GM12874 (cell line): ENCODE data around the gene RNF5.

Experiments used
- CTCF ChIP-seq: IDR thresholded peaks from 2 replicates; pipeline ENCODE4 v1.5.1; 2011; ENCODE audit warnings: low read depth, mild to moderate bottlenecking, control low read depth, low read length, moderate library complexity; ENCODE audit not compliant: insufficient read depth

The RNF5 gene

GRCh38 chr6:32154514-32155161, 23.6 kb upstream of the RNF5 start:
- peak; percentile 53 for TF ChIP-seq CTCF

DNA sequence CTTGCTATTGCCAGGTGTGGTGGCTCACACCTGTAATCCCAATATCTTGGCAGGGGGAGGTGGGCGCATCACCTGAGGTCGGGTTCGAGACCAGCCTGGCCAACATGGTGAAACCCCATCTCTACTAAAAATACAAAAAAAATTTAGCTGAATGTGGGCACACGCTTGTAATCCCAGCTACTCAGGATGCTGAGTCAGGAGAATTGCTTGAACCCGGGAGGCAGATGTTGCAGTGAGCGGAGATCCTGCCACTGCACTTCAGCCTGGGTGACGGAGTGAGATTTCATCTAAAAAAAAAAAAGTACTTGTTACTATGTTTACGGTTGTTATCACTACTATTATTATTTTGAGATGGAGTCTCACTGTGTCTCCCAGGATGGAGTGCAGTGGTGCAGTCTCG, 21.3 kb upstream of the RNF5 start:
- TF ChIP-seq CTCF = no peak

DNA sequence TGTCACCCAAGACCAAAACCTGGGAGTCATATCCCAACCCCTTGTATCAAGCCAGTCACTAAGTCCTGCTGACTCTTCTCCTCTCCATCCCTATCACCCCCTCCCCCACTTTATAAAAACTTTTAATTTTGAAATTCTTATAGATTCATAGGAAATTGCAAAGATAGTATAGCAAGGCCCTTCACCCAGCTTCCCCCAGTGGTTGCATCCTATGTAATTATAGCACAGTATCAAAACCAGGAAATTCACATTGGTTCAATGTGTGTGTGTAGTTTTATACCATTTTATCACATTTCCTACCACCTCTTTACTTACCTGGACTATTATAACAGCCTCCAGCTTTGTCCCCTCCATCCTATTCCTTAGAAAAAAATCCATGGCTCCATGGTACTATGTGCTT, 20.2 kb upstream of the RNF5 start:
- TF ChIP-seq CTCF = no peak

- TF ChIP-seq CTCF = no peak
Measured at GRCh38 chr6:32163559-32164258, 14.5 kb upstream of the RNF5 start.

DNA sequence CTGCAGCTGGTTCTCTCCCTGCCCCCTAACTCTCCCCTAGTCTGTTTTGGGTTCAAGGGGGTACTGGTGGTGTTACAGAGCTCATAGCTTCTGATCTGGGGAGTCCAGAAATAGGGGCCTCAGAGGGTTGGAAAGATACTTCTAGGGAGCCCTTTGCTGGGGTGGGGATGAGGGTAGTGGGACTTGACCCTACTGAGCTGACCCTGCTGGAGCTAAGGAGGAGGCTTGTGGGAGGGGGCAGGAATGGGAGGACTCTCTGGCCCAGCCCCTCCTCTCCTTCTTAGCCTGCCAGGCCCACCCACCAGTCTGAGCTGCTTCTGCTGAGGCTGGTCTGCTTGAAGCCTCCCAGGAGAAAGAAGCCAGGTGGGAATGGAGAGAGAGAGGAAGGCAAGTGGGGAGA, 13.9 kb upstream of the RNF5 start, which contains the start of gene EGFL8:
TSS of gene EGFL8 (plus strand) at position 301 of the 400 bp plus-strand sequence. CDS start 1,571 bp downstream, outside the sequence.
- no peak for TF ChIP-seq CTCF

- TF ChIP-seq CTCF = no peak
Measured at GRCh38 chr6:32166411-32167061, 11.7 kb upstream of the RNF5 start.

- TF ChIP-seq CTCF = no peak
Measured at GRCh38 chr6:32167154-32167760, 10.9 kb upstream of the RNF5 start.
